Measurements from ENCODE around the gene APC.

GRCh38 chr5:112718344-112718743 lies 19.3 kb upstream of the APC start:
- no peak for TF ChIP-seq CTCF (IDR thresholded peaks at IDR 0.05; ENCODE audit: insufficient read depth, low read depth, low read length)
- no peak for TF ChIP-seq EZH2 (IDR thresholded peaks at IDR 0.05; ENCODE audit: insufficient read depth, low read length)

All from astrocyte (in vitro differentiated cells and primary cell).